ENCODE data around the gene MFNG.

DNA sequence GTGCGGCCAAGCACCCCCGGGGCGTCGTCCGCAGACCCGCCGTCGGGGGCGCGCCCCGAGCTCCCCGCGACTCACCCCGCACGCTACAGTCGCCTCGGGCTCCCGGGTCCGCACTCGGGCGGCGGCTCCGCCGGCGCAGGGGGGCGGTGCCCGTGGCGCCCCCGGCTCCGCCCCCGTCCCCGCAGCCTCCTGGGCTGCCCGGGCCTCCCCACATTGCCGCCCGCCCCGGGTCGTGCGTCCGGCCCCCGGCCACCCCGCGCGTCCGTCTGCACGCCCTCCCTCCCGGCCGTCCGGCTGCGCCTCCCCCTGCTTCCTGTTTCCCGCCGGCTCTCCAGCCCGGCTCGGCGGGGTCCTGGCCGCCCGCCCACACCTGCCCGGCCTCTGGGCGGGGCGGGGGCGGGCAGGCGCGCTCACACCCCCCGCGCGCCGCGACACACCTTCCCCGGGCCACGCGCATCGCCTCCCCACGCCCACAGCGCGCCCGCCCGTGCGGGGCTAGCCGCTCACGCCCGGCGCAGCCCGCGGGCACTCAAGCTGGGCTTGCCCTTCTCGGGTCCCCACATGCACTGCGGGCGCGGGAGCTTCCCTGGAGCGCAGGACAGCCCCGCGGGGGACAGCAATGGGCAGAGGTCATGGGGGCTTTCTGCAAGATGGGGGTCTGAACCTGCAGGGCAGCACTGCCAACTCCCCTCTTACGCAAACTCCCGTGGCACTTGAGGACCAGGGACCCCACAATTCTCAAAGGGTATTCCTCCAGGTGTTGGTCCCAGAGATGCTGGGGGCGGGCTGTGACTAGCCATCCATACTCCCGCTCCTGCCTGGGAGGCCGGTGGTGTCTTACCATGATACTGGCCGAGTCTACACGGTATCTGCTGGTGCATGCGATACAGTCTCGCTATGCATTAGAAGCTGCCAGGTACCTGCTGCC, 33.3 kb upstream of the MFNG start, which contains the start of gene CARD10:
- TF ChIP-seq, protein P1, sequence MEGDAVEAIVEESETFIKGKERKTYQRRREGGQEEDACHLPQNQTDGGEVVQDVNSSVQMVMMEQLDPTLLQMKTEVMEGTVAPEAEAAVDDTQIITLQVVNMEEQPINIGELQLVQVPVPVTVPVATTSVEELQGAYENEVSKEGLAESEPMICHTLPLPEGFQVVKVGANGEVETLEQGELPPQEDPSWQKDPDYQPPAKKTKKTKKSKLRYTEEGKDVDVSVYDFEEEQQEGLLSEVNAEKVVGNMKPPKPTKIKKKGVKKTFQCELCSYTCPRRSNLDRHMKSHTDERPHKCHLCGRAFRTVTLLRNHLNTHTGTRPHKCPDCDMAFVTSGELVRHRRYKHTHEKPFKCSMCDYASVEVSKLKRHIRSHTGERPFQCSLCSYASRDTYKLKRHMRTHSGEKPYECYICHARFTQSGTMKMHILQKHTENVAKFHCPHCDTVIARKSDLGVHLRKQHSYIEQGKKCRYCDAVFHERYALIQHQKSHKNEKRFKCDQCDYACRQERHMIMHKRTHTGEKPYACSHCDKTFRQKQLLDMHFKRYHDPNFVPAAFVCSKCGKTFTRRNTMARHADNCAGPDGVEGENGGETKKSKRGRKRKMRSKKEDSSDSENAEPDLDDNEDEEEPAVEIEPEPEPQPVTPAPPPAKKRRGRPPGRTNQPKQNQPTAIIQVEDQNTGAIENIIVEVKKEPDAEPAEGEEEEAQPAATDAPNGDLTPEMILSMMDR (IDR thresholded peaks at IDR 0.05; ENCODE audit: poor library complexity): no peak
- TF ChIP-seq EZH2phosphoT487 (IDR thresholded peaks at IDR 0.05; ENCODE audit: low read depth, severe bottlenecking, unreplicated experiment) (no peak), EZH2 (IDR thresholded peaks at IDR 0.05; ENCODE audit: borderline replicate concordance) (no peak)

Measured in hepatocyte (in vitro differentiated cells).